Measurements from ENCODE around the gene COL4A6.

COL4A6 gene

GRCh38 chrX:108331126-108331909 is 106.9 kb downstream of the COL4A6 start:
- no peak for DNase-seq (ENCODE audit: low read depth in 2 of 2)

- DNase-seq (ENCODE audit: low read depth in 2 of 2): no peak
Observed at GRCh38 chrX:108323751-108324150, 114.5 kb downstream of the COL4A6 start.

- DNase-seq (ENCODE audit: low read depth in 2 of 2): no peak
Observed at GRCh38 chrX:108322234-108322633, 116.0 kb downstream of the COL4A6 start.

DNA sequence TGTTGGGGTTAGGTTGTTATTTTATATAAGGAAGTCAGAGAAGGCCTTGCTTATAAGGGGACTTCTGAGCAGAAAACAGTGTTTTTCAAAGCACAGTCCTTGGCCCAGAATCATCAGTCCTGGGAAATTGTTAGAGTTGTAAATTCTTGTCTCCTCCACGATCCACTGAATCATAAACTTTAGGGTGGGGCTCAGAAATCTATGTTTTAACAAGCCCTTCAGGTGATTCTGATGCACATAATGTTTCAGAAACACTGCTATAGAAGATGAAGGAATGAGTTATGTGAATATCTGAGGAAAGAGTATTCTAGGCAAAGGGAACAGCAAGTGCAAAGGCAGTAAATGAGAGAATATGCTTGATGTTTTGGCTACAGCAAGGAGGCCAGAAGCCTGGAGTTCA is 121.8 kb downstream of the COL4A6 start:
- DNase-seq (ENCODE audit: low read depth in 2 of 2): no peak

- no peak for DNase-seq (ENCODE audit: low read depth in 2 of 2)
Observed at GRCh38 chrX:108313669-108314068, 124.6 kb downstream of the COL4A6 start.

- DNase-seq (ENCODE audit: low read depth in 2 of 2): no peak
Observed at GRCh38 chrX:108312957-108313356, 125.3 kb downstream of the COL4A6 start.

DNA sequence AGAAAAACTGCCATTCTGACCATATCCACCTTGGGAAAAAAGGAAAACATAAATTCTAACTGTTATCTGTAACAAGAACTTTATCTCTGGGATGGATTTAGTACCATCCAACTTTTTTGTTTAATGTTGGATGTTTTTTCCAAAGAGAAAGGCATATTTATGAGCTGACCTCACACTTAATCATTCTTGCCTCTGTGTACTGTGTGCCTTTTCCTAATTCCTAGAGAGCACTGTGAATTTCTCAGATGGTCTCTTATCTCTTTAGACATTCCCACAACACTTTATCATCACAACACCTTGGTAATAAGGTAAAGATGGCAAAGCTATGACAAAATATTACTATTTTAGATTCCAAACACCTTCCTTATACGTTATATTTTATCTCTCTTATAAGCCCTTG is 126.2 kb downstream of the COL4A6 start:
- DNase-seq (ENCODE audit: low read depth in 2 of 2): no peak

DNA sequence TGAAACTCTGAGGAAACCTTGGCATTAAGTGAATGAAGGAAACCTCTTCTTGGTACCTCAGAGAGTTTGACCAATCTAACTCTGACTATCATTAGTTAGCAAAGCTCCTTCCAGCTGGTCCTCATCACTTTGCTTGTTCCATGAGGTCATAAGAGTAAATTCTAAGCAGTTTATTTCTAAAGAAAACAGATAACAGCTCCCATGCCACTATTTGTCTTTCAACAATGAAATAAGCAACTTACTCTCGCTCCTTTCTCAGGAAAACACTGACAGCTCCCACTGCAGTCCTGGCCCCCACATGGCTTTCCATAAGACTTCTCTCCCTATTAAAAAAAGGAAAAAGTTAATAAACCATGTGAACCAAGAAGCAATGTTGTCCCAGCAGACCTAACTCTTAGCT is 127.7 kb downstream of the COL4A6 start:
- DNase-seq (ENCODE audit: low read depth in 2 of 2): no peak

DNA sequence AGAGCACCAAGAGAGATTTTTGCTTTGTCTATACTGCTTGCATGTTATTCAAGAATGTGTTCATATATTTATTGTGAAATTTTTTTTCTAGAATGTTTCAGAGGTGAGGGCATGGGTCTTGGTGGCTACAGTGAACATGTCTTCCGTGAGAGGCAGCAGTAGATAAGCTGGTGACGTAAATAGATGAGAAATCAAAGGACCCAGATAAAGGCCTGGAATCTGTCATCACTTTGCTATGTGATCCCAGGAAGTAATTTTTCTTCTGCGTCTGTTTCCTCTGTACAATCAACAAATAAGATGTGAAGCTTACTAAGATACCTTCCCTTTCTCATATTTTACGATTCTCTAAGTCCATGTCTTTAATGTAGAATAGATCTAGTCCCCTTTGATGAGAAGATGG is 129.1 kb downstream of the COL4A6 start:
- DNase-seq (ENCODE audit: low read depth in 2 of 2): no peak

DNA sequence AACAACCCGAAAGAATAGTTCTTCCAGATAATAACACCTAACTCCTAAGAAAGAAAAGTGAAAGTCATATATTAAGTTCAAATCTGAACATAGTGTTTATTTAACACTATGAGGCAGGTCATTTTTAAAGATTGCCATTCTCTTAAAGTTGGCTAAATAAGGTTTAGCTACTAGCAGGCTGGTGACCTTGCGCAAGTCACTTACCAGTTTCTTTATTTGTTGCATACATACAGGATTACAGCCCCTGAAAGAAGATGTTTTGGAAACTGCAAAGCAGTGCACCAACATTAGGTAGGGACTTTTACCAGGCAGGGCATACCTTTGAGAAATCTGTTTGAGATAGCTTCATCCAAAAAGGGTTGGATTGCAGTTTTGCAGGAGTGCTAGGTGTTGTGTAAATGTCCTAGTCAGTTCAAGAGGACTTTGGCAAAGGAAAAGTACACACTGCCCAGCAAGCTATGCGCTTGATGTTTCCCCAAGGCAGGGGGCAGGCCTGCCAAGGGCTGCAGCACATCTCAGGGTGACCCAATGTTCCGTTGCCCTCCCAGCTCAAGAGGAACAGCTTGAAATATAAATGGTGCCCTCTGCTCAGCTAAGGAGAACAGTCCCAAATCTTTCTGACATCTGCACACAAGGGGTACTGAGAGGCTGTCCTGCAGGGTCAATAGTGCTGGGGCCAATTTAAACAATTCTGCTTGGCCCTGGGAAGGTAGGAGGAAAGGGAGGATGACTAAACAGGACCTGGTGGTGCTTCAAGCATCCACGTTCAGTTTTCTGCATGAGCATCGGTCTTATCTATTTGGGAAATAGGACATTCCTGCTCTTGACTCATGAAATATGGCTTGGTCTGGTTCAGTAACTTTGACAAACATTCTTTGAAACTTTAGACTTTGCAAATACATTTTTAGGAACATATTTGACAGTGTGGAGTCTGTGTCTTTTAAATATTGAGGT is 130.8 kb downstream of the COL4A6 start:
- DNase-seq (ENCODE audit: low read depth in 2 of 2): no peak

- DNase-seq (ENCODE audit: low read depth in 2 of 2): no peak
Observed at GRCh38 chrX:108306086-108306485, 132.1 kb downstream of the COL4A6 start.

GRCh38 chrX:108304757-108305156 is 133.5 kb downstream of the COL4A6 start:
- no peak for DNase-seq (ENCODE audit: low read depth in 2 of 2)

GRCh38 chrX:108304210-108304609 is 134.0 kb downstream of the COL4A6 start:
- no peak for DNase-seq (ENCODE audit: low read depth in 2 of 2)

- DNase-seq (ENCODE audit: low read depth in 2 of 2): no peak
Observed at GRCh38 chrX:108303682-108304081, 134.5 kb downstream of the COL4A6 start.

GRCh38 chrX:108299704-108300103 is 138.5 kb downstream of the COL4A6 start:
- DNase-seq (ENCODE audit: low read depth in 2 of 2): no peak

DNA sequence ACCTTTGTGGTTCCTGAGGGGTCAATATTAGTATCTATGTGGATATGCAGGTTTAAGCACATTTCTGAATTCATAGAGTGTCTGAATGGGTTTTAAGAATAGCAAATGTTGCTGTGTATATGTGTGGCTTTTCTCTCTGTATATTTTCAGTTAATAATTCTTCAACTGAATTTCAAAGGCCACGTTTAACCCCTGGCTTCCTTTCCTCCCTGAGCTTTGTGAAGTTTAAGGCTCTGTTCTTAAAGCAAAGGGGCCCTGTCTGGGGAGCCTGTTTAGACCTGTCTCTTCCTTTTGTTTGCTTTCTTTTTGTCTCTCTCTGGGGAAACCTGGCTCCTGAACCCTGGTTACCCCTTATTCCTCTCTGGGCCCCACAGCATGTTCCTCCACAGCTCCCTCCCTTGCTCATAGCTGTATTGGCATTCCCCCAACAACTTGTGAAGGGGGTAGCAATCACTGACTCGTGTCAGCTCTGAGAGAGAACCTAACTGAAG is 139.1 kb downstream of the COL4A6 start:
- no peak for DNase-seq (ENCODE audit: low read depth in 2 of 2)

DNA sequence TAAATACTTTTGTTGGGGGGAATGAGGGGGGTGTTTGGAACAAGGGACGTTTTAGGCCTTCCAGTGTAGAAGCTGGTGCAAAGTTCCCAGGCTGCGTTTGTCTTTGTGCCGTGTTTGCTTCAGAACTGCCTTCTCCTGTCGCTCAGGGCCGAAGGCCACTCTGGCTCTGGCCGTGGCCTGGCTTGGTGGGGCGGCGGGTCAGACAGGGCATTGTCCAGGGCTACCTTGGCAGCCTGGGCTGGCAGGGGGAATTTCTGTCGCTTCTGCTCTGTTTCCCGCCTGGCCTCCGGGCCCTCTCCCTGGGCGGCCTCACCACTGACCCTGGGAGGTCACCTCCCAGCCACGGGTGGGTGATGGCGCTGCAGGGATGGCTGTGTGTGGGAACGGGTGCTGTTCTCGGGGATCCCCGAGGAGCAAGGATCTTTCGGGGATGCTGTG is 140.0 kb downstream of the COL4A6 start:
- no peak for DNase-seq (ENCODE audit: low read depth in 2 of 2)

DNA sequence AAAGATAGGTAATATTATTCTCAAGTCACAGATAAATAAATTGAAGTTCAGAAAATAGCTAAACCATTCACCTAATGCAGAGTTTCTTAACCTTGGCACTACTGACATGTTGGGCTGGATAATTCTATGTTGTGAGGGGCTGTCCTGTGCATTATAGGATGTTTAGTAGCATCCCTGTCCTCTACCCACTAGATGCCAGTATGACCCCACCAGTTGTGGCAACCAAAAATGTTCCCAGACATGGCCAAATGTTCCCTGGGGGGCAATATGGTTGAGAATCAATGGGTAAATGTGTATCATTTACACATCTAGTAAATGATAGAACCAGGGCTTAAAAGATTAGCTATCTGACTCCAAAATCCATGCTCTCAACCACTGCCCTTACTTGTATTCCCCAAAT is 140.9 kb downstream of the COL4A6 start:
- DNase-seq (ENCODE audit: low read depth in 2 of 2): no peak

- no peak for DNase-seq (ENCODE audit: low read depth in 2 of 2)
Observed at GRCh38 chrX:108292053-108292452, 146.2 kb downstream of the COL4A6 start.

DNA sequence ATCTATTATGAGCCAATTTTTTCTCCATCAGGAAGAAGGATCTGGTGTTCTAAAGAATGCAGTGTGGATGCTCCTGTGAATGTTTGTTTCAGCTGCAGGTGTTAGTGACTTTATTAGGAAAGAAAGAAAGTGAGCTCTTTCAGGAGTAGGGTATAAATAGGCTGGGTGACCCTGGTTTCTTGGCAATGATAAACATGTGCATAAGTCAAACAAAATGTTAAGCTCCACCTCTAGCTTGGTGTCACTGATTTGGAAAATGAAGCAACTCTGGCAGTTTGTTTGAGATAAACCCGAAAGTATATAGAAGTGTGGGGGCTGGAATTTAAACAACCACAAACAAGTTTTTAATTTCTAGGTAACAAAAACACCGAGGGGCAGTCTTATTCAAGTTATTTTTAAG is 152.3 kb downstream of the COL4A6 start:
- no peak for DNase-seq (ENCODE audit: low read depth in 2 of 2)

- no peak for DNase-seq (ENCODE audit: low read depth in 2 of 2)
Observed at GRCh38 chrX:108285356-108285755, 152.9 kb downstream of the COL4A6 start.

GRCh38 chrX:108275732-108276131 is 162.5 kb downstream of the COL4A6 start:
- DNase-seq (ENCODE audit: low read depth in 2 of 2): no peak

- DNase-seq (ENCODE audit: low read depth in 2 of 2): no peak
Observed at GRCh38 chrX:108271397-108271787, 166.8 kb downstream of the COL4A6 start.

Data from stimulated activated CD4-positive, alpha-beta T cell treated with anti-CD3 and anti-CD28 coated beads, Interleukin-1b, Interleukin-23, amount 100 ng/mL, for 4 hours (primary cell).